ENCODE results near the gene SUMF1. TPM values are rescaled to one million over a fixed set of nuclear protein-coding genes. Genes with fewer than 3 reads are reported as not detected.
A peak's percentile ranks its signal among the peaks of the same experiment; 100 is the strongest.

Gene SUMF1
- total RNA-seq: 8.6 TPM
- long read RNA-seq, transcript SUMF1-201 (9 exons, 2,159 nt): major isoform, 33 of 40 reads
- long read RNA-seq, partial matches to known transcripts: 0 of 40 reads
- long read RNA-seq, other reads (novel, unspliced or antisense): 6 of 40 reads

GRCh38 chr3:4466741-4467521 lies at the start of gene SUMF1:
Gene SUMF1 (minus strand): TSS chr3:4467269. CDS start chr3:4467245, 24 bp downstream.
- no peaks in the 10 kb centered on the region for H3K9me3 ChIP-seq (replicated peaks)
- peak within 1 kb of the TSS; percentile 91 for H3K27ac ChIP-seq (replicated peaks)
- H3K36me3 ChIP-seq: no peaks in the 10 kb centered on the region
- intact Hi-C loops (cut with micrococcal nuclease): no loop called here
- TF ChIP-seq, protein P1, sequence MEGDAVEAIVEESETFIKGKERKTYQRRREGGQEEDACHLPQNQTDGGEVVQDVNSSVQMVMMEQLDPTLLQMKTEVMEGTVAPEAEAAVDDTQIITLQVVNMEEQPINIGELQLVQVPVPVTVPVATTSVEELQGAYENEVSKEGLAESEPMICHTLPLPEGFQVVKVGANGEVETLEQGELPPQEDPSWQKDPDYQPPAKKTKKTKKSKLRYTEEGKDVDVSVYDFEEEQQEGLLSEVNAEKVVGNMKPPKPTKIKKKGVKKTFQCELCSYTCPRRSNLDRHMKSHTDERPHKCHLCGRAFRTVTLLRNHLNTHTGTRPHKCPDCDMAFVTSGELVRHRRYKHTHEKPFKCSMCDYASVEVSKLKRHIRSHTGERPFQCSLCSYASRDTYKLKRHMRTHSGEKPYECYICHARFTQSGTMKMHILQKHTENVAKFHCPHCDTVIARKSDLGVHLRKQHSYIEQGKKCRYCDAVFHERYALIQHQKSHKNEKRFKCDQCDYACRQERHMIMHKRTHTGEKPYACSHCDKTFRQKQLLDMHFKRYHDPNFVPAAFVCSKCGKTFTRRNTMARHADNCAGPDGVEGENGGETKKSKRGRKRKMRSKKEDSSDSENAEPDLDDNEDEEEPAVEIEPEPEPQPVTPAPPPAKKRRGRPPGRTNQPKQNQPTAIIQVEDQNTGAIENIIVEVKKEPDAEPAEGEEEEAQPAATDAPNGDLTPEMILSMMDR (IDR thresholded peaks at IDR 0.05; ENCODE audit: borderline replicate concordance): no peak
- peak; percentile 77 for DNase-seq
- peaks cover 24% of the 10 kb centered on the region for H3K4me1 ChIP-seq
- peak within 1 kb of the TSS; percentile 98 for H3K4me3 ChIP-seq
- H3K27me3 ChIP-seq (ENCODE audit: low read depth): no peaks in the 10 kb centered on the region

- no peak for DNase-seq
- intact Hi-C loops (cut with micrococcal nuclease): no loop called here
- Histone ChIP-seq H3K9me3 (replicated peaks) (no peaks in the 10 kb centered on the region), H3K27me3 (ENCODE audit: low read depth) (no peaks in the 10 kb centered on the region), H3K4me3 (no peak overlapping the region), H3K36me3 (no peaks in the 10 kb centered on the region), H3K4me1 (peaks cover 89% of the 10 kb centered on the region), H3K27ac (replicated peaks) (peak overlapping the region; percentile 5)
- TF ChIP-seq, protein P1 (IDR thresholded peaks at IDR 0.05; ENCODE audit: borderline replicate concordance): no peak
These were observed 49.0 kb upstream of the SUMF1 start for GRCh38 chr3:4515916-4516579.

DNA sequence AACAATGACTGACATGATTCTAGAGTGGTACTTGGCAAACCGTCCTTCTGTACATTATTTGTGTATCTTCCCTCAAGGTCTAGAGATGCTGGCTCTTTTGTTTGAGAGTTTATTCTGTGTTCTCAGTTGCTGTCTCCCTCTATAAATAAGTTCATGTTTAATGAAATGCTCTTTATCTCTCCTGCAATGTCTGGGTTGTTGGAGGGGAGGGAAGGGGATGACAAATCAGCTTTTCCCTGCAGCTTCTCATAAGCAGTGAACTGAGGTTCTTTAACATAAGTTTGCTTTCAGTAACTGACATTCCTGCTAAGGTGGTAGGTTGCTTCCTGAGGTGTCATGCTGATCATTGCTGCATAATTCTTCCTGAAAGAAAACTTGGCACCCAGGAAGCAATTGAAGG lies 47.8 kb upstream of the SUMF1 start:
- H3K9me3 ChIP-seq (replicated peaks): no peaks in the 10 kb centered on the region
- no peak overlapping the region for H3K4me3 ChIP-seq
- H3K27me3 ChIP-seq (ENCODE audit: low read depth): no peaks in the 10 kb centered on the region
- H3K4me1 ChIP-seq: peaks cover 78% of the 10 kb centered on the region
- TF ChIP-seq, protein P1 (IDR thresholded peaks at IDR 0.05; ENCODE audit: borderline replicate concordance): no peak
- no peaks in the 10 kb centered on the region for H3K36me3 ChIP-seq
- H3K27ac ChIP-seq (replicated peaks): no peak overlapping the region
- no peak for DNase-seq
- intact Hi-C loops (cut with micrococcal nuclease): no loop called here

DNA sequence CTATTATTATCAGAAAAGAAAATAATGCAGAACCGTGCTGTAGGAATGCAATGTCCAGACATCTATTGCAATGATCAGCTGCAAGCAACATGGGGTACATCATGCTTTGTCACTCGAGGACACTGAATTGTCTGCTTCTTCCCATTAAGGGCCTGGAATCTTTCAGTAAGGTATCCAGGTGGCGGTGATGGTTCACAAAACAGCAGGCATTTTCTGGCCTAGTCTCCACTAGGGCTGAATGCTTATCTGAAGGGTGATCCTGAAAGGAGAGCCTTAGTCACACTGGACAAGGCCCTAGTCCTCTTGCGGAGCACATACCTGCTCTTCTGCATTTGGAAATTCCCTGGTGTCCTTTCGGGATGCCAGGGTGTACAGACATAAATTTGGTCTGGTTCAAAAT lies 47.3 kb upstream of the SUMF1 start:
- no peaks in the 10 kb centered on the region for H3K36me3 ChIP-seq
- no peaks in the 10 kb centered on the region for H3K27me3 ChIP-seq (ENCODE audit: low read depth)
- no peak overlapping the region for H3K27ac ChIP-seq (replicated peaks)
- H3K4me1 ChIP-seq: peaks cover 72% of the 10 kb centered on the region
- no peak overlapping the region for H3K4me3 ChIP-seq
- TF ChIP-seq, protein P1 (IDR thresholded peaks at IDR 0.05; ENCODE audit: borderline replicate concordance): no peak
- no peak for DNase-seq
- H3K9me3 ChIP-seq (replicated peaks): no peaks in the 10 kb centered on the region
- intact Hi-C loops (cut with micrococcal nuclease): no loop called here

DNA sequence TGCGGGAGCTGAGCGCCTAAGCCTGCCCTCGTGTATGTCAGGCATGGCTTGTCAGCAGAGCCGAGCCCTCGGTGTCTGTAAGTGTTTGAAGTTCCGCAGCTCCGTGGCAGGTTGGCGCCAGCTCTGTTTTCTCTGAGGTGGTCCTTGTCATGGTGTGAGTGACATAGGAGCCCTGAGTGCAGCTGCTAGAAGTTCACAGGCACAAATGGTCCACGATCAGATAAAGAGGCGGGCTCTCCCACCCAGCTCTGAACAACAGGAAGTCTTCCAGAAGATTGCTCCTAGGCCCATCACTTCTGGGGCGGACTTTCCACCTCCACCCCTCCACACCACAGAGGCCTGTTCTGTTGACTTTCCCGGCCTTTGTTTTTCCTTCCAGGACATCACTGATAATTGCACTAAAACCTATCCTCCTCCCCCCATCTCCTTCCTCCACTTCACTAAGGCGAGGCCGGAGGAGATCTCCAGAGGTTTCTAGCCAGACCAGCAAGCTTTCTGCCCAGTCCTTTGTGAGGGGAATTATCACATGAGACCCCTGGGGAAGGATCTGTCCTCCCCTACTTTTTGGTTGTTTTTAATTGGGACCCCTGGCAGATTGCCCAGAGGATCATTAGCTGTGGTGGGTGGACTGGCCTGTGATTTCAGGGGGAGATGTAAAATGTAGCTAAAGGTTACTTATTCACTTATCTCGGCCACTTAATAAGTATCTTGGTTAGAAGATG lies 46.0 kb upstream of the SUMF1 start:
- TF ChIP-seq, protein P1 (IDR thresholded peaks at IDR 0.05; ENCODE audit: borderline replicate concordance): no peak
- Histone ChIP-seq H3K9me3 (replicated peaks) (no peaks in the 10 kb centered on the region), H3K27me3 (ENCODE audit: low read depth) (no peaks in the 10 kb centered on the region), H3K4me1 (peaks cover 61% of the 10 kb centered on the region), H3K36me3 (no peaks in the 10 kb centered on the region), H3K4me3 (no peak overlapping the region), H3K27ac (replicated peaks) (peak overlapping the region; percentile 63)
- no peak for DNase-seq
- intact Hi-C loops (cut with micrococcal nuclease): no loop called here

All from left ventricle myocardium inferior (tissue), 1 donor.